Measurements from ENCODE around the gene SNX3.

DNA sequence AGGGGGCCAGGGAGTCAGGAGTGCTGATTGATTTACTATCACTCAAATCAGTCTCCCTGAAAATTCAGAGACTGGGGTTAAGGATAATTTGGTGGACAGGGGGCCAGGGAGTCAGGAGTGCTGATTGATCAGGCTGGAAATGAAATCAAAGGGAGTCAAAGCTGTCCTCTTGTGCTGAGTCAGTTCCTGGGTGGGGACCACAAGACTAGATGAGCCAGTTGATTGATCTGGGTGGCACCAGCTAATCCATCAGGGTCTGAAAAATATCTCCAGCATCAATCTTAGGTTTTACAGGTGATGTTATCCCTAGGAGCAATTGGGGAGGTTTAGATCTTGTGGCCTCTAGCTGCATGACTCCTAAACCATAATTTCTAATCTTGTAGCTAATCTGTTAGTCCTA lies 27.9 kb upstream of the SNX3 start:
- TF ChIP-seq, protein P1, sequence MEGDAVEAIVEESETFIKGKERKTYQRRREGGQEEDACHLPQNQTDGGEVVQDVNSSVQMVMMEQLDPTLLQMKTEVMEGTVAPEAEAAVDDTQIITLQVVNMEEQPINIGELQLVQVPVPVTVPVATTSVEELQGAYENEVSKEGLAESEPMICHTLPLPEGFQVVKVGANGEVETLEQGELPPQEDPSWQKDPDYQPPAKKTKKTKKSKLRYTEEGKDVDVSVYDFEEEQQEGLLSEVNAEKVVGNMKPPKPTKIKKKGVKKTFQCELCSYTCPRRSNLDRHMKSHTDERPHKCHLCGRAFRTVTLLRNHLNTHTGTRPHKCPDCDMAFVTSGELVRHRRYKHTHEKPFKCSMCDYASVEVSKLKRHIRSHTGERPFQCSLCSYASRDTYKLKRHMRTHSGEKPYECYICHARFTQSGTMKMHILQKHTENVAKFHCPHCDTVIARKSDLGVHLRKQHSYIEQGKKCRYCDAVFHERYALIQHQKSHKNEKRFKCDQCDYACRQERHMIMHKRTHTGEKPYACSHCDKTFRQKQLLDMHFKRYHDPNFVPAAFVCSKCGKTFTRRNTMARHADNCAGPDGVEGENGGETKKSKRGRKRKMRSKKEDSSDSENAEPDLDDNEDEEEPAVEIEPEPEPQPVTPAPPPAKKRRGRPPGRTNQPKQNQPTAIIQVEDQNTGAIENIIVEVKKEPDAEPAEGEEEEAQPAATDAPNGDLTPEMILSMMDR (tag by site-specific recombination; IDR thresholded peaks at IDR 0.05) = no peak
- TF ChIP-seq ZNF274 (IDR thresholded peaks at IDR 0.05; ENCODE audit: low read length) (no peak), ZNF274 (tag by site-specific recombination; IDR thresholded peaks at IDR 0.05; ENCODE audit: borderline replicate concordance) (no peak), ZNF624 (tag by site-specific recombination; IDR thresholded peaks at IDR 0.05) (no peak), ZNF146 (tag by site-specific recombination; IDR thresholded peaks at IDR 0.05) (no peak)

All from HEK293 (cell line).